ENCODE results near the gene RPLP2.

DNA sequence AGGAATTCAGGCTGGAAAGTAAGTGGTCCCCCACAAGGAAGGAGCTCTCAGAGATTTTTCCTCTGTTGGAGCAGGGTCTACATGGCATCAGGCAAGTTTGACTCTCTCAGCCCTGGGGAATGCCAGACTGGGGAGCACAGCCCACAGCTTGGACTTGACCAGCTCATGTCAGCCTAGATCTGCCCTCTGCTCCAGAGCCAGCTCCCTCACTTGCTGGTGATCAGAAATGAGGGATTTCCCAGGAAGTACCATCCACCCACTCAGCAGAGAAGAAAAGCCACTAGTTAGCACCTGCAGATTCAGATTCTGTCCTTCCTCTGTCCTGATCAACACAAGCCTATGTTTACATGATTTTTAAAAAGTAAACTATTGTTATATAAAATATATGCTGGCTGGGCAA, 49.5 kb upstream of the RPLP2 start:
- TF ChIP-seq POLR2AphosphoS5 (IDR thresholded peaks at IDR 0.05; ENCODE audit: low read depth) (no peak), CTCF (IDR thresholded peaks at IDR 0.05; ENCODE audit: insufficient read depth, low read length) (no peak), SPI1 (IDR thresholded peaks at IDR 0.05; ENCODE audit: borderline replicate concordance, low read depth) (no peak), REST (IDR thresholded peaks at IDR 0.05; ENCODE audit: insufficient replicate concordance, low read depth) (no peak)

Data from HL-60 (cell line).